IMR-90 (cell line): ENCODE measurements around the gene PDZD2.
"Not testable (repeated sequence)": the region's sequence is repeated elsewhere in the genome, so short reads cannot be mapped to it uniquely, and the experiment has no call there.

Experiments
- CEBPB ChIP-seq: IDR thresholded peaks from 2 replicates; pipeline ENCODE4 v1.6.1; 2012; ENCODE audit warnings: low read depth, low read length, improper control_type of control experiment
- CTCF ChIP-seq: conservative IDR thresholded peaks from 2 replicates; pipeline ENCODE4 v1.5.1; 2012; ENCODE audit warnings: mild to moderate bottlenecking, low read depth, low read length, improper control_type of control experiment
- MXI1 ChIP-seq: IDR thresholded peaks from 2 replicates; pipeline ENCODE4 v1.6.1; 2012; ENCODE audit warnings: low read depth, mild to moderate bottlenecking, low read length, moderate library complexity, borderline replicate concordance
- POLR2A ChIP-seq: IDR thresholded peaks from 2 replicates; pipeline ENCODE4 v1.6.1; 2012; ENCODE audit warnings: mild to moderate bottlenecking, low read depth, low read length
- RFX5 ChIP-seq: IDR thresholded peaks from 2 replicates; pipeline ENCODE4 v1.8.0; 2012; ENCODE audit warnings: low read depth, mild to moderate bottlenecking, low read length, moderate library complexity

GRCh38 chr5:31776294-31776693 is 137.4 kb downstream of the PDZD2 start:
- TF ChIP-seq CTCF, RFX5, MXI1, CEBPB, POLR2A: not testable (repeated sequence)
